HG03354 (cell line): ENCODE measurements around the gene RAET1E.
"Not testable (repeated sequence)": the region's sequence is repeated elsewhere in the genome, so short reads cannot be mapped to it uniquely, and the experiment has no call there.

ENCODE experiments used
- ATAC-seq: cut with Tn5 transposase; IDR thresholded peaks from one replicate; pipeline ENCODE4 v1.9.1; 2021; ENCODE audit warnings: mild to moderate bottlenecking; ENCODE audit not compliant: unreplicated experiment, poor library complexity, severe bottlenecking

The RAET1E gene

DNA sequence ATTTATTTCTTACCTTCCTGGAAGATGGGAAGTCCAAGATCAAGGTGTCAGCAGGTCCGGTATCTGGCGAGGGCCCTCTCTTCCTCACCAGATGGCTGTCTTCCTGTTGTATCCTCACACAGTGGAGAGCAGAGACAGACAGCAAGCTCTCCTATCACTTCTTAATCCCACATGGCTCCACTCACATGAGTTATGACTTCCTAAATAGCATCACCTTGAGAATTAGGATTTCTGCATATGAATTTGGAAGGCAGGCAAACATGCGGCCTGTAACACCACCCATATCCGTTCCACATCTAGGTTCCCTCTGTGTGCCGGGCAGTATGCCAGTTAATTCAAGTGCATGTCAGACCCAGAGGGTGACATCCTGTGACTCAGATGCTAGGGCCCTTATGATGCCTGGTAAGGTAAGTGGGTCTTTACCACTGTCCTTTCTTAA is 2.1 kb downstream of the RAET1E start:
- ATAC-seq, result no peak

DNA sequence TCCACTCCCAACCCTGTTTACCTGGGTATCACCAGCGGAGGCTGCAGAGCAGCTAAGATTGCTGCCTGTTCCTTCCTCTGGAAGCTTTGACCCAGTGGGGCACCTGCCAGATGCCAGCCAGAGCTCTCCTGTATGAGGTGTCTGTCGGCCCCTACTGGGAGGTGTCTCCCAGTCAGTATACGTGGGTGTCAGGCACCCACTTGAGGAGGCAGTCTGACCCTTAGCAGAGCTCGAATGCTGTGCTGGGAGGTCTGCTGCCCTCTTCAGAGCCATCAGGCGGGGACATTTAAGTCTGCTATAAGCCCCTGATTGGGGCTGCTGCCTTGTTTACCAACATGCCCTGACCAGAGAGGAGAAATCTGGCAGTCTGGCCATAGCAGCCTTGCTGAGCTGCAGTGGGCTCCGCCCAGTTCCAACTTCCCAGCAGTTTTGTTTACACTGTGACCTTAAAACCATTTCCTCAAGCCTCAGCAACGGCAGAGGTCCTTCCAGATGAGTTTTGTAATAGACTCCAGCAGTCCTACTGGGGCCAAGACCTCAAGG is 2.8 kb downstream of the RAET1E start:
- ATAC-seq, result no peak

DNA sequence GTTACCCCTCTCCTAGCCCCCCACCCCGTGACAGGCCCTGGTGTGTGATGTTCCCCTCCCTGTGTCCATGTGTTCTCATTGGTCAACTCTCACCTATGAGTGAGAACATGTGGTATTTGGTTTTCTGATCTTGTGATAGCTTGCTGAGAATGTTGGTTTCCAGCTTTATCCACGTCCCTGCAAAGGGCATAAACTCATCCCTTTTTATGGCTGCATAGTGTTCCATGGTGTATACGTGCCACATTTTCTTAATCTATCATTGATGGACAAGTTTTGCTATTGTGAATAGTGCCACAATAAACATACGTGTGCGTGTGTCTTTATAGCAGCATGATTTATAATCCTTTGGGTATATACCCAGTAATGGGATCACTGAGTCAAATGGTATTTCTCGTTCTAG is 6.0 kb downstream of the RAET1E start:
- ATAC-seq, result not testable (repeated sequence)

DNA sequence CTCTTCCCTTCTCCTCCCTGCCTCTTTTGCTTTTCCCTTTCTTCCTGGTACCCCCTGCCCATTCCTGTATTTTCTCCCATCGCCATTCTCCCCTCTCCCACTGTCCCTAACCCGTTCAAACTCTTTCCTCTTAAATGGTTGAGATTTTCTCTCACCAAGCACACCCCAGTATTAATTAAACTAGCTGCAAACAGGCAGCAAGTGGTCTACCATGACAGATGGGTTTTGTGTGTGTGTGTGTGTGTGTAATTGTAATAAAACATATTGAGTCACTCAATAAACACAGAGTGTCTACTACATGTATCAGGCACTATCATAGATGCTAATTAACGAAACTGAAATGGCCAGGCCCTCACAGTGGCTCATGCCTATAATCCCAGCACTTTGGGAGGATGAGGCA is 6.7 kb downstream of the RAET1E start:
- ATAC-seq, result no peak

DNA sequence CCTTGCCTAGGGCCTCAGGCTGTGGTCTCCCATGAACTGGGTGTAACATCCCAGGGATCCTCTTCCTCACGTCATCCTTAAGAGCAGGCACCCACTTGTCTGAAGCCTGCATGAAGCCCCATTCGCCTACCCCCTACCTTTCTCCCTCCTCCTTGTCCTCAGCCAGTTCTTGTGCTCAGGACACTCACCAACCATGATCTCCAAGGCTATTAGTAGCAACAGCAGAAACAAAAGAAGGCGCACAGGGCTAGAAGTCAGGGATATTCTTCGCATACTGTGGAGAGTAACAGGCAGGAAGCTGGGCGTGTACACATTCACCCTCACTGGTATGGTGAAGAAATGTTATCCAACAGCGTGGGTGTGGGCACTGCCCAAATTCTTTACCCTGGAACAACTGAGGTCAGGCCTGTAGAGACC is 7.3 kb downstream of the RAET1E start:
- ATAC-seq, result no peak

DNA sequence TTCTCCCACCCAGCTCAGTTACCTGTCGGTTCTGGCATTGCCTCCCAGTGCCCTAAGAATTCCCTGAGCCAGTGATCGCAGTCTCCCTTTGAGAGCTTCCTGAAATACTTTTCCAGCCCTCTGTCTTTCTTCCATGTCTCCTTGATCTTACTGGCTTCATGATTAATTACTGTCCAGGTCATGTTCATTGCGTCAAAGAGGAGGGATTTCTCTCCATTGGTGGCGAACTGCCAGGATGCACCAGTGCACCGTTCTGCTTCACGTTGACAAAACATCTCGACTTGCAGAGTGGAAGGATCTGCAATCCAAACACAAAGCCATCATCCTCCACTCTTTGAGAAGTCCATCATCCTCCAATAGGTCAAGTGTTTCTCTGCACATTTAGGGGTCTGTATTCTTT is 8.6 kb downstream of the RAET1E start:
- no peak for ATAC-seq

DNA sequence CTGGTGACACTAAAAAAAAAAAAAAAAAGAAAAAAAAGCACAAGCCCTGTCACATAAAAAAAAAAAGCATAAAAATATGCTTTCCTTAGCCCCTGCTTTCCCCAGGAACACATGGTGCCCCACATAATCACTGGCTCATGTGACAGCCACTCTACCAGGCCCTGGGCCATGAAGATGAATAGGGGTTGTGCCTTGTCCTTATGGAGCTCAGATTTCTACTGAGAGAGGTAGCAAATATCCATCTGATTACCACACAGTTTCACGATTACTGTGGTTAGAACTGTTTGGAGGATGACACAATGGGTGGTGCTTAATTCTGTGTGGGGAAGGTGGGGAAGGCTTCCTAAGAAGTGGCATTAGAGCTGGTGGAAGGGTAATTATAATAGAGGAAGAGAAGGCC is 9.3 kb downstream of the RAET1E start:
- ATAC-seq, result no peak

DNA sequence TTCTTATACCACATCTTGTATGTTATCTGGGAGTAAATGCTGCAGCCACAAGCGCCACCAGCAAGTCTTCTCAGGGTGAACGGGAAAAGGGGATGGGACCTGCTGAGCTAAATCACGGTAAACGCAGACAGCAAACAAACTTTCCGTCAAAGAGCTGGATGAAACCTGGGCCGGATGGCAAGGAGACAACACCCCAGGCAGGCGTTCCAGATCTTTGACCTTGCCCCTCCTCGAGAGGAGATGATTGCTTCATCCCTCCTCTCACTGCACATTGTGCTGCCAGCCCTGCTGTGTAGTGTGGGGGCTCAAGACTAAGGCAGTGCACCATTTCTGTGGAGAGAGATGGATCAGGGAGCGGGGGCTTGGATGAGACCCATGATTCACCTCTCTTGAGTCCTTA is 9.8 kb downstream of the RAET1E start:
- no peak for ATAC-seq

DNA sequence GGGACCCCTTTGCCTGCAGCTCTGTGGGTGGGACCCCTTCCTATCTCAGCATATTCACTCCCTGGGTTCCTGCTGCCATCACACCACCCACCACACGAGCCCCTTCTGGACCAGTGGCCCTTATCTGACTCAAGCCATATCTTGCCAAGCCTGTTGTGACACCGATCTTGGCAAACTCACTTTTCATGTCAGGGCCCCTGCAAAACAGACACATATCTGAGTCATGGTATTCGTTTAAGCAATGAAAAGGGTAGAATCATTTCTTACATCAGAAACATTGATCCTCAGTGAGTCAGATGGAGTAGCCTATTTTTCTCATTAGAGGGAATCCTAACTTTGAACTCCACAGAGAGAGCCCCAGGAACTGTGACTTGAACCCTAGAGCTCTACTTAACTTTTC is 10.6 kb downstream of the RAET1E start:
- no peak for ATAC-seq

DNA sequence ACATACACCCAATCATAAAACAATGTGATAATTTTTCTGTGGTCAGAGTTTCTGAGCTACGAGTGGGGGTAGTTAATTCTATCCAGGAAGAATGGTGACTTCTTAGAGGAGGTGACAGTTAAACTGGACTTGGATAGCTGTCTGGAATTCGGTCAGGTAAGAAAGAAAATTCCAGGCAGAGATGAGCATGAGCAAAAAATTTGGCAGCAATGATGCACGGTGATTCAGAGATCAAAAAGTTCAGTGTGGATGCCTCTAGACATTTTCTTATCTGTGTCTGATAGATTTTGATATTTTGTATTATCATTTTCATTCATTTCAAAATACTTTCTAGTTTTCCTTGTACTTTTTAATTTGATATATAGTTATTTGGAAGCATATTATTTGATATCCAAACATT is 12.0 kb downstream of the RAET1E start:
- no peak for ATAC-seq

DNA sequence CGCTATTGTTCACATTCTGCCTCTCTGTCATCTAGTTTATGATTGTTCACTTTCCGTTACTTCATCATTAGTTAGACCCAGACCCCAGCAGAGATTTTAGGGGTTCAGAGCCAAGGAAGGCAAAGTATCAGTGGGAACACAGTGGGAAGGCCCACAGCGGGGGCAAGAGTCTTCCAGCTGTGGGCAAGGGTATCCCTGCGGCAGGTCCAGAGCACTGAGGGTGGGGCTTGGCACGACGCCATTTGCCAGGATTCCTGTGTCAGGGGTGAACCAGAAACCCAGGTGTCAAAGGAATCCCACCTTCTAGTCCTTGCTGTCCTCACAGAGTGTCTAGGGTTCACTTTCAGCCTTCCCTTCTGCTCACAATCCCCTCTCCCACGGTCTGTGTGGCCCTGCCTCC is 13.3 kb downstream of the RAET1E start:
- no peak for ATAC-seq

DNA sequence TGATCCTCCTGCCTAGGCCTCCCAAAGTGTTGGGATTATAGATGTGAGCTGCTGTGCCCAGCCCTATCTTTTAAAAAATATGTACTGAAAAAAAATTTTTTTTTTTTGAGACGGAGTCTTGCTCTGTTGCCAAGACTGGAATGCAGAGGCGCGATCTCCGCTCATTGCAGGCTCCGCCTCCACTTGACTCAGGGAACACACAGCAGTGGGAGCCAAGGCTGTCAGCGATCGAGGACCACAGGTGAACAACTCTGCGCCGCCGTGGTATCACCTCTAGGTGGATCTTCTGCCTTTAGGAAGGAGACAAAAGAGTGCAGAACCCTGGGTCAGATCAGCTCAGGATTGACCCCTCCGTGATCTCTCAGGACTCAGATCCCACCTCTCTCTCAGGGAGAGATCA is 13.7 kb downstream of the RAET1E start:
- ATAC-seq, result no peak

DNA sequence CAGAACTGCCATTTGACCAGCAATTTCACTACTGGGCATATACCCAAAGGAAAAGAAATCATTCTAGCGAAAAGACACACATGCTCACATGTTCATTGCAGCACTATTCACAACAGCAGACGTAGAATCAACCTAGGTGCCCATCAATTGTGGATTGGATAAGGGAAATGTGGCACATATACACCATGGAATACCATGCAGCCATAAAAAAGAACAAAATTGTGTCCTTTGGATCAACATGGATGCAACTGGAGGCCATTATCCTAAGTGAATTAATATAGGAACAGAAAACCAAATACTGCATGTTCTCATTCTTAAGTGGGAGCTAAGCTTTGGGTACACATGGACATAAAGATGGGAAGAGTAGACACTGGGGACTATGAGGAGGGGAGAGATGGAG is 16.1 kb downstream of the RAET1E start:
- no peak for ATAC-seq

DNA sequence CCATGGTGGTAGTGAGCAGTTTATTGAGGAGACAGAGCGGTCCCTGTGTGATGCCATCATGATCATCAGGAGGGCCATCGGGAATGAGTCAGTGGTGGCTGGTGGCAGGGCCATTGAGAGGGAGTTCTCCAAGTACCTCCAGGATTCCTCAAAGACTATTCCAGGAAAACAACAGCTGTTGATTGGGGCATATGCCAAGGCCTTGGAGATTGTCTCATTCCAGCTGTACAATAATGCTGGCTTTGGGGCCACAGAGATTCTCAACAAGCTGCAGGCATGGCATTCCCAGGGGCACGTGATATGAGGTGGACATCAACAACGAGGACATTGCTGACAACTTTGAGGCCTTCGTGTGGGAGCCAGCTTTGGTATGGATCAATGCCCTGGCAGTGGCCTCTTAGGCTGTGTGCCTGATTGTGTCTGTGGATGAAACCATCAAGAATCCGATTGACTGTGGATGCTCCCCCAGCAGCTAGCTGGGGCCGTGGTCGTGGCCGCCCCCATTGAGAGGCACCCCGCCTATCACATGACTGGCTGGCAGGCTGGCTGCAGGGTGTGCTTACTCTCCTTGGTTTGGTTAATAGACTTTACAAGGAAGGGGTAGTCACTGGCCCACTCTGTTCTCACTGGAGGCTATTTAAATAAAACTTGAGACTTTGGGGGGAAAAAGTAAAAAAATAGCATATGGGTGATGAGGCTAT is 16.7 kb downstream of the RAET1E start:
- no peak for ATAC-seq

DNA sequence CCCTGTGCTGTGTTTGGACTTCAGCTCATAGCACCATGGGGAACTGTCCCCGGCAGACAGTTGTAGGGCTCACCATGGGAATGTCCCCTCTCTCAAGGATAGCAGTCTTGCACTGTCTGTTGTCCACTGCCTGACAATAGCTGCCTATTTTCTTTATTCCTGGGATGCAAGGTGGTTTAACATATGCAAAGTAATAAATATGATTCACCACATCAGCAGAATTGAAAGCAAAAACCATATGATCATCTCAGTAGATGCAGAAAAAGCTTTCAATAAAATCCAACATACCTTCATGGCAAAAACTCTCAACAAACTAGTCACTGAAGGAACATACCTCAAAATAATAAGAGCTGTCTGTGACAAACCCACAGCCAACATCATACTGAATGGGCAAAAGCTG is 20.3 kb downstream of the RAET1E start:
- no peak for ATAC-seq

DNA sequence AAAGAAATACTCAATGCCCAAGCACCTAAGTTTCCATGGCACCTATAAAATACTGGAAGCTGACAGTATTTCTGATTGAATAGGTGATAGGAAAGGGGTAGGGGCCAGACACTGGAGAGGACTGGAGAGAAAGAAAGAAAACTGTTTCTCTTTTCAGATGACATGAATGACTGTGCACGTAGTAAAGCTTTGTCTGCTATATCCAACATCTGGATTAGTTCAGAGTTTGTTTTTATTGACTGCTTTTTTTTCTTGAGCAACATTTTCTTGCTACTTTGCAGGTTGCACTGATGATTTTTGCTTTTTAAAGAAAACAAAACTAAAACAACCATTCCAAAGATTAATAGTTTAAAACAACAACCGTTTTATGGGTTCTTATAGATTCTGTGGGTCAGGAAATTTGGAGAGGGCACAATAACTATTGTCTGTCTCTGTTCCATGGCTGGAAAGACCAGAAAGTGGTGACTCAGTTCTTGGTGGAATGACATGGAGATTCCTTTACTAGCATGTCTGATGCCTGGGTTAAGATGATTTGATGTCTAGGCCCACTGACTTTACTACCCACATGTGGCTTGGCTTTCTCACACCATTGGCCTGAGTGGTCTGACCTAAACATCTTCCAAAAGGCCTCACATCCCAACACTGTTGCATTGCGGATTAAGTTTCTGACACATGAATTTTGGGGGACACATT is 21.5 kb downstream of the RAET1E start:
- ATAC-seq, result no peak

DNA sequence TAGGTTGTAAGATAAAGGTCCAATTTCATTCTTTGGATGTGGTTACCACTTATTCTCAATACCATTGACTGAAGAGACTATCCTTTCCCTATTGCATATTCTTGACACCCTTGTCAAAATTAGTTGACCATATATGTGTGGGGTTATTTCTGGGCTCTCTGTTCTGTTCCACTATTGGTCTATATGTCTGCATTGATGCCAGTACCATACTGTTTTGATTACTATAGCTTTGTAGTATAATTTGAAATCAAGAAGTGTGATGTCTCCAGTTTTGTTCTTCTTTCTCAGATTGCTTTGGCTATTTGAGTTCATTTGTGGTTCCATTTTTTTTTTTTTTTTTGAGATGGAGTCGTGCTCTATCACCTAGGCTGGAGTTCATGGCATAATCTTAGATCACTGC is 25.7 kb downstream of the RAET1E start:
- ATAC-seq, result no peak

DNA sequence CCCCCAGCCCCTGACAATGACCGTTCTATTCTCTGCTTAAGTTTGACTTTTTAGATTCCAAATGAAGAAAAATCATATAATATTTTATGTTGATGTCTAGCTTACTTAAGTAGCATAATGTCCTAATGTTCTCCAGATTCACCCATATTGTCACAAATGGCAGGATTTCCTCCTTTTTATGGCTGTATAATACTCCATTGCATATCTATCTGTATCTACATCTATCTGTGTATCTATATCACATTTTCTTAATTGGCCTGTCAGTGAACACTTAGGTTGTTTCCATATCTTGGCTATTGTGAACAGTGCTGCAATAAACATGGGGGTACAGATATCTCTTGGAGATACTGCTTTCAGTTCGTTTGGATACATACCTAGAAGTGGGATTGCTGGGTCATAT is 26.7 kb downstream of the RAET1E start:
- ATAC-seq, result no peak

DNA sequence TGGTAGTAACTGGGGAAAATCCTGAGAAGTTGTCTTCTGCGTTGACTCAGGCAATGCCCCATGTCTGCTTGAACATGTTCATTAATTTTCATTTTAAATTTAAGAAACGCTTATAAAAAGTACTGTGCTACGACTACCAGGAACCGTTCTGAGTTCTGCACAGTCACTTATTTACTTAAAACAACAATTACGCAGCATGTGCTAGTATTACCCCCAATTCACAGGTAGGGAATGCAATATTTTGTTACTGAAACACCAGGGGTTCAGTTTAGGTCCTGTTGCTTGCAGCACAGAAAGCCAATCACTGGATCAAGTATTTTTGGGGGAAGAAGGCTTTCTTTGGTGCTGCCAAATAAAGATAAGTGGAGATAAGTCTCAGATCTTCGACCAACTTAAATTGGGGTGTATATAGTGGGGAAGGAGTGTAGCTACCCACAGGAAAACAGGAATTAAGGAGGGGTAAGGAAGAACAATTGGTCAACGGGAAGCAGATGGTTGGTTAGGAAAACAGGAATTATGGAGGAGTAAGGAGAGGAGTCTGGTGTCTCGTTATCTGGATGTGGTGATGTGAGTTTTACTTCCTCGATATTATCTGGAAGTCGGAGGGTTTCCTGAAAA is 28.5 kb downstream of the RAET1E start:
- no peak for ATAC-seq

DNA sequence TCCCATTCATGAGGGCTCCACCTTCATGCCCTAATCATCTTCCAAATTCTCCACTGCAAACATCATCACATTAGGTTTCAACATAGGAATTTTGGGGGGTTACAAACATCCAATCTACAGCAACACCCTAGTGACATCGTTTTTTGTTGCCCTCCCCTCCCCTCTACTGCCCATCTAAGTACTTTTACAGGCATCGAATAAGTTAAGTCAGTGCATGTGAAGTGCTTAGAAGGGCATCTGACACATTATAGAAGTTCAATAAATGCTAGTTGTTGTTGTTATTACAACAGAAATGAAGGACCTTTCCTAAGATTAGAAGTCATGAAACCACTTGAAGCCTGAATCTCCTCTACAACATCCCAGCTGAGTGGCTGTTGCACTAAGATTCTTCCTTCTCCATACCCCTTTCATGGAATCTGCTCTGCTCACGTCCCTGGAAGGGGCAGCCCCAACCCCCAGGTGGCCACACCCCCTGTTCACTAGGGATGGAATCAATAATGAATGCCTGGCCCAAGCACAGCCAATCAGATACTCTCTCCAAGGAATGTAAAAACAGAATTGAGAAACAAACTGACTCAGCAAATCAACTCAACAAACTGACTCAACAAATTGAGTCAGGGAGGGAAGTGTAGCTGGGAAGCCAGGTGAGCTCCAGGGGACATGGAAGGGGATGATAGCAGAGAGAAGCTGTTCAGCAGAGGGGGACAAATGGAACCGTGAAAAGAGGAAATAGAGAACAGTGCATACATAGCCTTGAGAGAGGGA is 29.9 kb downstream of the RAET1E start:
- ATAC-seq, result no peak
